HuH-7.5 (cell line): ENCODE data around the gene ATP2B2.

Experiments
- DNase-seq: peaks from one replicate; pipeline ENCODE4 v3.0.0; 2011; ENCODE audit warnings: low spot score

ATP2B2 gene

DNA sequence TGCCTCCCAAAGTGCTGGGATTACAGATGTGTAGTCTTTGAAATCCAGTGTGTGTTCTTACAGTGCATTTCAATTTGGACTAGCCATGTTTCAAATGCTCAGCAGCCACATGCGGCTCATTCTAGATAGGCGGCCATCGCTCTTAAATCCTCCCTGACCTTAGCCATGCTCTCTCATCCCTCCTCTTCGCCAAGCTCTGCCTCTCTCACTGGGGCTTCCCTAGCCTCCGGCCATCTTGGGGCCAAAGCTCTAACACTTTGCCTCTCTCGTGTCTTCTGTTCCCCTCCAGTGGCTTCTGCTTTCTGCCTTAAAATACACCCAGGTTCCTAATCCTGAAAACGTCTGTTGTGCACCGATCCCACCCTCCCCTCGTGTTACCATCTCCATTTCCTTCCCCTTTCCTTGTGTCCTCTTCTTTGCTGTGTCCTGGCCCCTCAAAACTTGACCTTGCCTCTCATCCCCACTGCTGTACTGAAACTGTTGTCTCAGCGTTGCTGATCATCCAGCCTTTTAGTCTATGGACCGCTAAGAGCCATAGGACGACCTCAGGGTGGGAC lies 211.3 kb downstream of the ATP2B2 start:
- DNase-seq: no peak

DNA sequence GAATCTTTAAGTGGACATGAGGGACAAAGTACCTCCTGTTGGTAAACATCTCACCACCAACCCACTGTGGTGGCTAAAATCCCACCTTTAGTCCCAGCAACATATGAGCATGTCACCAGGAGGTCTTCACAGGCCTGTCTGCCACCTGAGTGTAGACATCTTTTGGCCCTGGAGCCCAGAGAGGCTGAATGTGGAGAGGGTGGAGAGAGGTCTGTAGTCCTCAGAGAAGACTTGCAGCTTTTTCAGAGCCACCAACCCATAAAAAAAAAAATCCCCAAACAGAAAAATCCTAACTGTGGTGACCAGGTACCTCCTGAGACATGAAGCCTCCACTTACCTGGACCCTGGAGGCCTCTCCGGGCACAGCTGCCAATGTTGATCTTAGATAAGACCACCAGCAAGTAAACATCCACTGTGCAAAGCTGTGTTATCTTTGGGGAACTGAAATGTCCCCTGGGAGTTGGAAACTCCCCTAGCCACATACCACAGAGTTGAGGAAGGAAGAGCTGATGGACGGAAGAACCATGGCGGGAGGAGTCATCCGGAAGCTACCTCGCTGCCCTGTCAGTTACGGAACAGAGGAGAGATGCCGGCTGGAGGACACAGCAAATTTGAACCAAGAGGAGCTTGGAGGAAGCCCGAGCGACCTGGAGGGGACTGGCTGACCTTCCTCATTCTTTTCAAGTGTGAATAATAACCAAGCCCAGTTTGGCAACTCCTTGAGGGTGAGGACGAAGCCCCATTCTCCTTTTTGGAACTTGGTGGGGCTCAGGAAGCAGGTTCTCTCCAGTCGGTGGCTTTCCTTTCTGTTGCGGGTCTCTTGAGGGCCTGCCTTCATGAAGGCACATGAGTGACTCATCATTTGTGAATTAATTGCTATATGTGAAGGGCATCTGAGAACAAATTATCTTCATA lies 212.6 kb downstream of the ATP2B2 start, which contains the start of gene GHRL:
GHRL (minus strand) TSS at position 443 of the 915 bp plus-strand sequence. CDS start 2,767 bp downstream, outside the sequence.
- peak; percentile 72 for DNase-seq

DNA sequence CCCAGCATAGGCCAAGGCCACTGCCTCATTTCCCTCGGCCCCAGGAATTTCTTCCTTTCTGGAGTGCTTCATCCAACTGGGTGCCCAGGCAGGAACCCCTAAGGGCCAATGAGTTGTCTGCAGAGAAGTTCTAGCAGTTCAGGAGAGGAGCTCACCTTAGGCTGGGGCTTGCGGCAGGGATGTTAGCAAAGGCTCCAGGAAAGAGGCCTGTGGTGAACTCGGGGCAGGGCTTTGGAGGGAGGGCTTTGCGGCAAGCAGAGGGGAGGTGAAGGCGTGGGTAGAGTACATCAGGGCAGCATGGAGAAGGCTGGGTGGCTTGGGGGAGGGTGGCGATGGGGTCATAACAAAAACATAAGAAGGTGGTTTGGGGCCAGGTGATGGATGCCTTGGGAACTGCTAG lies 213.7 kb downstream of the ATP2B2 start:
- DNase-seq: no peak

DNA sequence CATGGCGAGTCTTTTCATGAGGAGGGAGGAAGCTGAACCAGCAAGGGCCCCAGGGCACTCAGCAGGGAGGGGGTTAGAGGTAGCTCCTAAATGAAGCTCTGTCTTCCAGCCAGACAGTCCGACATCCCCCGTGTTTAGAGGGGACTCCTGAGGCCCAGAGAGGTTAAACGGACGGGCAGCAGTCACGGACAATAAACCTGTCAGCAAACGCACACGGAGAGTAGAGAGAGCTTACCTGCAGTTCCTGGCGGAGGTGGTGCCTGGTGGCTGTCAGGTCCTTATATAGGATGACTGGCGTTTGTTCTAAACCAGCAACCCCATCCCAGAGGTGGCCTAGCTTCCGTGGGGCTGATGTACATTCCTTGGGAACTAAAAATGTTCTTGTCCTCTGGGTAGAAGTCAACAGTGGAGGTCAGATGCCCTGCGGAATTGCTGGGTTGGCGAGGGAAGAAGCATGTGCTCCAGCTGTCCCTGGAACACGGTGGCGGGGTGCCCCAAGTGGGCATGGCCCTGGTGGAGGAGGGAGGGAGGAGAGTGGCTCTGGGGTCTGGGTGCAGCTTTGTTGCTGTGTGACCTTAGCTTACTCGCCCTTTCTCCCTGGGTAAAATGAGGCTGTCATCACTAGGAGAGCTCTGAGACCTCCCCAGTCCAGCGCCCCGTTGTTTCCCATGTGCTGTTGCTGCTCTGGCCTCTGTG lies 214.8 kb downstream of the ATP2B2 start:
- no peak for DNase-seq

DNA sequence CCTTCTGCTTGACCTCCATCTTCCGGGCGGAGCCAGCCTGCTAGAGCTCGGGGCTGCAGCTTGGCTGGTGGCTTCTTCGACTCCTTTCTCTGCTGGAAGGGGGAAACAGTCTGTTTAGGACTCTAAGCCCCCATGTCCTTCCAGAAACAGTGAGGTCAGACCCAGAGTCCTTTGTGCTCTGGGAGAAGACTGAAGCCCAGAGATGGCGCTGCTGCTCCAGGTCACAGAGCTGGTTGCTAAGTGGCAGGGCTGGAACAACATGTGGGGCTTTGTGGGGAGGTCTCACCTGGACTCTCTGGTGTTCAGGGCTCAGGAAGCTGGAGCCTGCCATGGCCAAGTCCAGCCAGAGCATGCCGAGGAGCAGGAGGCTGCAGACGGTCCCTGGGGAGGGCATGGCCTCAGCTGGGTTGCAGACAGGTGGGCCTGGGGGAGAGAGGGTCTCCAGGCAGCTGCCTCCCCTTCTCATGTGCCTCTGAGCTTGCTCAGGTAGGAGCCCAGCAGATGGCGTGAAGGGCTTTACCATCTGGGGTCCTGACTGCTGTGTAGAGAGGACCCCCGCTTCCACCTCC lies 215.5 kb downstream of the ATP2B2 start:
- no peak for DNase-seq

DNA sequence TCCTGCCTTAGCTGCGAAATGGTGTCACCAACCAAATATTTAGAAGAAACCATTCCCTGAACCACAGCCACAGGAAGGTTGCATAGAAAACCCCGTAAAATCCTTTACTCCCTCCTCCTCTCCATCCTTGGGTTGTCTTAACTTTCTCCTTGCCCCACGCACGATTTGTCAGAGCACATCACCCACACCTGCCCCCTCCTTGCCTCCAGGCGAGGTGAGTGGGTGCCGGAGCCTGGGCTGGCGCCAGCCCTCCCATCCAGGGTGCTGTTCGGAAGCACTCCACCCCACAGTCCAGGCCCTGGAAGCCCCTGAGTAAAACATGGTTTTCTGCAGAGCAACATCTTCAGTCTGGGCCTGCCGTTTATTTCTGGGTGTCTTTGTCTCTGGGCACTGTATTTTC lies 216.3 kb downstream of the ATP2B2 start:
- DNase-seq: no peak

DNA sequence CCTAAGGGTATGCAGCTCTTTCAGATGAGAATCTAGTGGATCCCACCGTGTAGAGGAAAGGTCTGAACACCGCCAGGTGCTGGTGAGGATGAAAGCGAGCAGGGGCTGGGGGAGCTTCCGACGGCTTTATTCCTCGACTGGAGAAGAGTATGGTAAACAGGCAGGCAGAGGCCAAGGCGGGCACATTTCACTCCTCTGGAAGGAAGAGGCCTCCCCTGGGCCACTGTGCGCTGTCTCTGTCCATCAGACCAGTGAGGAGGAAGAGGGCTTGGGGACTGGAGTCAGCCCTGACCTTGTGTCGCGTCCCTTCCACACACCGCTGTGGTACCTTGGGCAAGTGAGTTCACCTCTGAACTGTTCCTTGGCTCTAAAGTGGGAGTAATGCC lies 216.8 kb downstream of the ATP2B2 start:
- DNase-seq: no peak

DNA sequence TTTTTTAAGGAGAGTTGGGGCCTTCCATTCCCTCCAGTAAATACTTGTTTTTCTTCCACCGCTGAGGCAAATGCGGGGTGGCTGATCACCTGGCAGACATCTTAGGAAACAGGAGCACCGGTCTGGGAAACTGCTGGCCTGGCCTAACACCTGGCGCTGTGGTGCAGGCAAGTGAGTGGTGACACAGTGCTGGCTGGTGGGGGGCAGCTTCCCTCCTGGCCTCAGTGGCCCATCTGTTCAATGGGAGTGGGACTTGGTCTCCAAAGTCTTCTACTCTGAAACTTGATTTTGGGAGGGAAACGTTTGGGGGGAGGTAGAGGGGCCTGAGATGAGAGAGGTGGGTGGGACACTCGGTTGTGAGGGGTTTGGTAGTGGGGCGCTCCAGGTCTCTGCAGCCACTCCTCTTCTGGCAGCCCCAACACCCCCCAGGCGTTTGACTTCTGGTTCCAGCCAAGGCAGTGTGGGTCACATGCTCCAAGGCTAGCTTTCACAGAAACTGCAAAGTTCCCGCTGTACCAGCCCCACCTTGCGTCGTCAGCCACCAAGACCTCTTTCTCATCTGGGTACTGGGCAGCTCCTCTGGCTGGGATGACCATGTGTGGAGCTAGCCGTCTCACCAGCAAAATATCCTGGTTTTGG lies 217.3 kb downstream of the ATP2B2 start:
- DNase-seq: no peak

DNA sequence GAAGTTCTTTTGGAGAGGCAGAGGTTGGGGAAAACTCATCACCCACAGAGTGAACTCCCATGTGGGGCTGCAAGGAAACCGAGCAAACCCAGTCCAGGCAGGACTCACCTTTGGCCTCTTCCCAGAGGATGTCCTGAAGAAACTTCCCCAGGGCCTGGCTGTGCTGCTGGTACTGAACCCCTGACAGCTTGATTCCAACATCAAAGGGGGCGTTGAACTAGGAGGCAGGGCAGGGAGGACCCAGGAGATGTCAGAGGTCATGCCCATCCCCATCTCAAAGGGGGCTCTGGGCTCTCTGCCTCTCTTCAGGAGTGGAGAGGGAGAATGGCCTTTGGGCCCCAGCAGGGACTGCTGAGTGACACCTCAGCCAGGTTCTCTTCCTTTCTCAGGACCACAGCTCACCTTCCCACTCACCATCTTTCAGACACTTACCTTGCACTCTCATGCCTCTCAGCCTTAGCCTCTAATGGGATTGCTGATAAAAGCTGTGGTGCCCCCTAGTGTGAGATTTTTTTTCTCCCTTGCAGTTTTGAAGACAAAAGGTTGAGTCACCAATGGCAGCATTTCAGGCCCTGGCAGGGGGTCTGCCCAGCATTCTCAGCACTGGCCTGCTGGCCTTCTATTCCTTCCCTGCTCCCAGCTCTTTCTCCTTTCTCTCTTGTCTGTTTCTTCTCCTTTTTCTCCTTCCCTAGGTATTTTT lies 218.6 kb downstream of the ATP2B2 start:
- no peak for DNase-seq

DNA sequence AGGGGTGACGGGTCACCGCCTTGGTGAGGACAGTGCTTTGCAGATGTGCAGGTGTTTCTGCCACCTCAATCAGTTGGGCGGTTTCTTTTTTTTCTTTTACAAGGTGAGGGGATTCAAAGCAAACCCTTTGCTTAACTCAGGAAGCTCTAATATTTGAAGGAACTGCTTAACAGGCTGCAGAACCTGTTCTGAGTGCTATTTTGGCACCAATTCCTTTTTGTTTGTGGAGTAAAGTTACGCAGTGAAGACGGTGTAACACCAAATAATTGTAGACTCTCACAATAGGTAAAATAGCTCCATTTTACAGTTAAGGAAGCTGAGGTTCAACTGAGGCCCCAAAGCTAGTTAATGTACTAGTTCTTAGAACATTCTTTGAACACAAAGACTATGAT lies 219.3 kb downstream of the ATP2B2 start:
- DNase-seq: no peak

DNA sequence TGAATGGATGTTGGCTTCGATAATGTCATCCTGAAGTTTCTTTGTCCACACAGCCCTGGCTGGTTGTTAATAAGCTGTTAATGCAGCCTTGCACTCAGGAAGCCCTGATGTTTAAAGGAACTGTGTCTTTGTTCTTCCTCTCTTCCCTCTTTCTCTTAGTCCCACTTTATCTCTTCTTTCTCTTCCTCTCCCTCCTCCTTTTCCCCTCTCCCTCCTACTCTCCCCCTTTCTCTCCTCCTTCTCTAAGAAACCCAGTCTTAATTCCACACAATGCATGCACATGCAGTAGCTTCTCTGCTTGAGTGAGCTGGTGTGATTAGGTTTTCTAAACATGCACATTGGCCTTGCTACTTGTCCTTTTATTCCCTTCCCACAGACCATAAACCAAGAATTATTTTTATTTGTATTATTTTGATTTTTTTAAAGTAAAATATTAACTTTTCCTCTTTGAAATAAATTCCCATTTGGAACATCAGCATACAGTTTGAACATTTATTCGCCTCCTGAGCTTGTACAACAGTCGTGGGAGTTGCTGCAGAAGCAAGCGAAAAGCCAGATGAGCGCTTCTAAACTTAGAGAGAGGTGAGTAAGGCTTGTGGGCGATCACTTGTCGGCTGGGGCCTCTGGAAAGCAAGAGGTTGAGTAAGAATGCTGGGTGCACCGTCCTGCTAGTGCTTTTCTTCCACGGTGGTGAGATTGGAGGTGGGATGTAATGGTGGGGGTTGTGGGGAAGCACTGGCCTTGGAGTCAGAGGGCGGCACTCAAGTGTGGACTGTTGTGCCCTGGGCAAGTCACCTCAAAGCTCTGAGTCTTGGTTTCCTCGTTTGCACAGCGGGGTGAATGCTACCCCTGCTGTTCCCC lies 219.9 kb downstream of the ATP2B2 start:
- no peak for DNase-seq

DNA sequence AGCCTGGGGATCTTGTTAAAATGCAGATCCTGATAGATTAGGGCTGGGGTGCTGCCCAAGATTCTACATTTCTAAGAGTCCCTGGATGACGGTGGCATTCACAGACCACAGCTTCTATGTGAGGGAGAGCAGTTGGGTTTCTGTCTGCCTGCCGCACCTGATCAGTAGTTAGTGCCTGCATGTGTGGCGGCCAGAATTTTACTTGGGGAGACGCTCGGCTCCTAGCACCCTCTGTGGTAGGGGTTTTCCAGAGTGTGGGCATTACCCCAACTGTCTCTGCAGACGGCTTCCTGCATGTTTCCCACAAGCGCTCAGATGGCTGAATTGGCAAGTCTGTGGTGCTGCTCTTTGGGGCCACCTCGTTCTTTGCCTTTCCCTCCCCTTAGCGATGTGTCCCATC lies 220.9 kb downstream of the ATP2B2 start:
- DNase-seq: no peak

DNA sequence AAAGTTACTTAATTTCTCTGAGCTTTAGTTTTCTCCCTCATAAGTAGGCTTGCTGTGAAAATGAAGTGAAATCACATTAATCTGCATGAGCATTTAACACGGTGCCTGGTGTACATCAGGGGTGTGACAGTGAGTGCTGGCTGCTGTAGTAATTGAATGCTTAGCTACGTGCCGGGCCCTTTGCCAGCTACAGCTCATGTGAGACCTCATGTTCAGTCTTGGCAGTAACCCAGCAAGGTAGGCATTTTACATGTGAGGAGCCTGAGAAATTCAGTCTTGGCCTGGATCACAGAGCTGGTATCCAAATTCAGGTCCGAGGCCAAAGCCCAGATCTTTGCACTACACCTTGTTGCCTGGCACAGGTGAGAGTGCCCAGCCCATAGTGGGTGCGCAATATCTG lies 221.7 kb downstream of the ATP2B2 start:
- DNase-seq: no peak

DNA sequence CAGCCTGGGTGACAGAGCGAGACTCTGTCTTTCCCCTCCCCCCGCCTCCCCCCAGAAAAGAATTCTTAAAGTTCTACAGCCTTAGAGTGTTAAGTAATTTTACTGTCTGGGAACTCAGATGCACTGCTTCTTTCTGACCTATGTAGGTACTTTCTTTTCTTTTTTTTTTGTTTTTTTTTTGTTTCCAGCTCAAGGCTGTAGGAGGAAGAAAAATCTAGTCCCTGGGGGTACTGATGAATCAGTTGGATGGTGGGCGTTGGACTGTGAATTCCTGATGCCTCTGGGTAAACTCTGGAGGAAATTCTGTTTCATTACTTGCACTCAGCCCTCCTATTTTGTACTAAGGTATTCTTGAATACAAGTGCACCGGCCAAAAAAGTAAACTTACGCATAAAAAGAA lies 223.4 kb downstream of the ATP2B2 start:
- no peak for DNase-seq

DNA sequence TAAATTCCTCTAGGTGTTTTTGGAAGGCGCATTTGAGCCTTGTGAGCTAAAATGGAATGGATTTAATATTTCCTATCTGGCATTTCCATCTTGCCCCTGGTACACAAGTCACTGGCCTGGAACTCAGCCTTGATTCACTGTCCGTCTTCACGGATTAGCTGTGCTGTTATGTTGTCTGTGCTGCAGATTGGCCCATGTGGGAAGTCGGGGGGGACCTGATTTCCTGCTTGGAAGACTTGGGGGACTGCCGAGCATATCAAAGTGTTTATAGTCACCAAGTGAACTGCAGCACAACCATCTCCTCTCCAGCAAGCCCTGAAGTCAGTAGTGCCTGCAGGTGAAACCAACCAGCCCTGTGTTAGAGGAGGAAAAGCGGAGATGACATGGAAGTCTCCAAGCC lies 224.8 kb downstream of the ATP2B2 start:
- no peak for DNase-seq

DNA sequence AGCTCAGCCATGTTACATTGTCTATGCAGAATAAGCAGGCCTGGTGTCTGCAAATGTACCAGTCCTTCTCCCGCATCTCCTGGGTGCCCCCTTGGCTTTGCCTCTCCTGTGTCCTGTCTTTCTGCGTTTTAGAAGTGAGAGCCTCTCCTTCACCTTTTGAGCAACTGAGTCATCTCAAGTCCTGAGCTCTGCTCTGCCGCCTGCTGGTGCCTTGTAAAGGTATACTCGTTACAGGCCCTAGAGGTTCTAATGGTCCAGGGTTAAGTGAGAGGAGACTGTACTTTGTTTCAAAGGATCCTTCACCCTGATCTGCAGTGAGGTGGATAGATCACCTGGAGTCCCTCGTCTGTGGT lies 225.2 kb downstream of the ATP2B2 start:
- DNase-seq: no peak

DNA sequence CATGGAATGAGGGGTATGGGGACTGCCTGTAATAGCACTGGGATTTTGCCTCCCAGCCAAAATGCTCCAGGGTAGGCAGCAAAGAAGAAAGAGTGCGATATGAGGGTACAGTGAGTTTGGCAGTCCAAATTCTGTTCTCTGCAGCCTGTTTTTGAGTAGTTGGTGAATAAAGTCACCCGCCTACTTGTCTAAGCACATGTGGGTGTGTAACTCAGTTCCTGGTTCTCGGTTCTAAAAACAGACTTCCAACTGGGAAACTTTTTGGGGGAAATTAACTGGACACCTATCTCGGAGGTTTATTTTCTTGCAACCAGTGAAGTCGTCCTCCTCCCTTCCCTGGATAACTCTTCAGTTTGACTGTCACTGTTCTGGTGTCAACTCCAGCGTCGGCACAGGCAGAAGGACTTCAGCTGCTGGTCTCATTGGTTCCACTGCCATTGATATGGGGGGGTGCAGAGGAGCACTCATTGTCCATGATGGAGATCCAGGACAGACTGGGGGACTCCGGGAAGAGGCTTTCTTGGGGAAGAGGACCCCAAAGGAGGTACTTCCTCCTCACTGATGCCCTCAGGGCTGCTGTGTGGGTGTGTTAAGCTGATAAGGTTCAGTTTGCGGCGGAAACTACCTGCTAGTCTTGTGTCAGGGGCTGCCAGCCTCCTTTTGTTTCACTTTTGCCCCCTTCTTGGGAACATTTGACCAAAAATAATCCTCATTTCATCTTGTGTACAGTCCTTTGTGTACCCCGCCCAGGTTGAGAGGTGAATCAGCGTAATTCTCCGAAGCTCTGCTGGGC lies 225.8 kb downstream of the ATP2B2 start:
- DNase-seq: no peak

DNA sequence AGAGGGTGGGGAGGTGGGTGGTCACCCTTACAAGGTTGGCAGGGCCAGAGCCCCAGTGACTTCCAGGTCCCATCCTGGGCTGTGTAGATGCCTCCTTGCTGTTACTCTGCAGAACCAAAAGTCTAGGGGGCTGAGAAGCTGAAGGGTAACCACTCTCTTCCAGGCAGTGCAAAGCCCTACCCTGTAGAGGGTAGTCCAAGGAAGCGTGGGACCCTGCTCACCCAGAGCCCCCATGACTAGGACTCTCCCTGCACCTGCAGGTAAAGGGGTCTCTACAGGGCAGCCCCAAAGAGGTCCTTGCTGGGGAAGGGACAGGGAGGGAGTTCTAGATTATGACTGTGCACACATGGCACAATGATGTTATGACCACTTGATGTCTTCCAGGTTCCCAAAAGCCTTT lies 226.9 kb downstream of the ATP2B2 start:
- no peak for DNase-seq

DNA sequence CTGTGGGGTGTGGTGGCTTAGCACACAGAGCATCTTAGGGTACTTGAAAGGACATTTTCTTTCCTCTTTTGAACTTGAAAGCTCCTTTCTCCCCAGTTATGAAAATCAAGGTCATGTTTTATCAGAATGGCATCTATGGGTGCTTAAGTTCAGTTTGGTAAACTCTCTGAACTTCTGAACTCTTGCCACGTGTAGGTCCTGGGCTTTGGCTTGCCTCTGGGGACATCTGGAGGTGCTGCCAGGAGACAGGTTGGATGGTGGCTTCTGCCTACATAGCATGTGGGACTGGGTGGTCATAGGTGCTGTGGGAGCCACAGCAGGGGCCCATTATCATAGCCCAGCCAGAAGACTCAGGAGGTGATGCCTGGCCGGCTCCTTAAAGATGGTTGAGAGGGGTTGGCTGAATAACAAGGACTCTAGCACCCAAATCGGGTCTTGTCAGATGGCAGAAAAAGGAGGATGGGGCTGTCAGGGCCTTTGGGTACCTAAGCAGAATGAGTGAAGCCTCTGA lies 228.2 kb downstream of the ATP2B2 start:
- DNase-seq: no peak

DNA sequence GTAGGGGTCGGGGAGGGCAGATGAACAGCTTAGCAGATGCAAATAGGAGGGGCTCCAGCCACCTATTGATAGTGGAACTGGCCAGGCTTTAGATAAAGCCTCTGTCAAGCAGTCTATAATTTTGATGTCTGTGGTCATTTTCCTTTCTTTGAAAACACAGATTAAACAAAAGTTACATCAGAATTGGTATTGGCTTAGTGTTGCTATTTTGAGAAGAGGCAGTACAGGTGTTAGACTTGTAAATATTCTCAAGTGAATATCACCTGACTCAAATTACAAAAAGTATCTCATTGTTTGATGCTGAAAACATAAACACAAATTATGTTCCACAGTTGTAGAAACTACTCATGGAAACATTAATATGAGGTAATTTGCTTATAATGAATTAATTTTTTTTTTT lies 230.8 kb downstream of the ATP2B2 start:
- no peak for DNase-seq
